ENCODE data around the gene PLD4.

PLD4 gene

DNA sequence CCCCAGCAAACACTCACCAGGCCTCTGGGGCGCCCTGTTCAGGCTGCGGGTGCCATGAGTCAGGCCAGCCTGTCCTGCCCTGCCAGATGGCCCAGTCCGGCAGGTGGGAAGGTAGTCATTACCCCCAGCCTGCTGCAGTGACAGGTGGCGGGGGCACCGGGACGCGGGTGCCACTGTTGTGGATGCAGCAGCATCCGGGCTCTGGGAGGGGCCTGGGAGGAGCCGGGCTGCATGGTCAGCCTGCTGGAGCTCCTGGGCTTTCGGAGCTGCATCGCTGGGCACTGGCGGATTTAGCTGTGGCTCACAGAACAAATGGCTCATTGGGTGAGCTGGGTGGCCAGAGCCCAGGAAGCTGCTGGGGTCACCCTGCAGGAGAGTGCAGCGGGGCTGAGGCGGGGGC lies 46.1 kb upstream of the PLD4 start:
- H3K36me3 ChIP-seq (ENCODE audit: insufficient read depth, low read length): no peaks in the 10 kb centered on the region
- TF ChIP-seq EZH2 (IDR thresholded peaks at IDR 0.05; ENCODE audit: borderline replicate concordance, low read length): no peak
- TF ChIP-seq, protein P1, sequence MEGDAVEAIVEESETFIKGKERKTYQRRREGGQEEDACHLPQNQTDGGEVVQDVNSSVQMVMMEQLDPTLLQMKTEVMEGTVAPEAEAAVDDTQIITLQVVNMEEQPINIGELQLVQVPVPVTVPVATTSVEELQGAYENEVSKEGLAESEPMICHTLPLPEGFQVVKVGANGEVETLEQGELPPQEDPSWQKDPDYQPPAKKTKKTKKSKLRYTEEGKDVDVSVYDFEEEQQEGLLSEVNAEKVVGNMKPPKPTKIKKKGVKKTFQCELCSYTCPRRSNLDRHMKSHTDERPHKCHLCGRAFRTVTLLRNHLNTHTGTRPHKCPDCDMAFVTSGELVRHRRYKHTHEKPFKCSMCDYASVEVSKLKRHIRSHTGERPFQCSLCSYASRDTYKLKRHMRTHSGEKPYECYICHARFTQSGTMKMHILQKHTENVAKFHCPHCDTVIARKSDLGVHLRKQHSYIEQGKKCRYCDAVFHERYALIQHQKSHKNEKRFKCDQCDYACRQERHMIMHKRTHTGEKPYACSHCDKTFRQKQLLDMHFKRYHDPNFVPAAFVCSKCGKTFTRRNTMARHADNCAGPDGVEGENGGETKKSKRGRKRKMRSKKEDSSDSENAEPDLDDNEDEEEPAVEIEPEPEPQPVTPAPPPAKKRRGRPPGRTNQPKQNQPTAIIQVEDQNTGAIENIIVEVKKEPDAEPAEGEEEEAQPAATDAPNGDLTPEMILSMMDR (IDR thresholded peaks at IDR 0.05; ENCODE audit: low read length): no peak
- no peaks in the 10 kb centered on the region for H3K9me3 ChIP-seq (ENCODE audit: low read length)
- H3K9me2 ChIP-seq (ENCODE audit: low read depth, low read length): no peaks in the 10 kb centered on the region
- H3K9ac ChIP-seq (ENCODE audit: low read length): no peak overlapping the region
- no peaks in the 10 kb centered on the region for H4K20me1 ChIP-seq (ENCODE audit: insufficient read depth, low read length)
- H2AFZ ChIP-seq (ENCODE audit: low read length): no peak overlapping the region
- H3K27me3 ChIP-seq (ENCODE audit: insufficient read depth, low read length): 0 out of 2 replicates have a peak, but pooled peaks cover 5% of the 10 kb centered on the region
- H3K79me2 ChIP-seq (ENCODE audit: insufficient read depth, low read length): no peaks in the 10 kb centered on the region
- H3K4me1 ChIP-seq (ENCODE audit: insufficient read depth, low read length, severe bottlenecking): no peaks in the 10 kb centered on the region
- no peaks in the 10 kb centered on the region for H3F3A ChIP-seq (ENCODE audit: insufficient read depth, low read length)
- H3K27ac ChIP-seq (ENCODE audit: low read depth, low read length, poor library complexity, severe bottlenecking): no peak overlapping the region
- H3K4me3 ChIP-seq (ENCODE audit: low read depth, low read length, poor library complexity, severe bottlenecking): no peak overlapping the region
- no peak overlapping the region for H3K4me2 ChIP-seq (ENCODE audit: low read length)

DNA sequence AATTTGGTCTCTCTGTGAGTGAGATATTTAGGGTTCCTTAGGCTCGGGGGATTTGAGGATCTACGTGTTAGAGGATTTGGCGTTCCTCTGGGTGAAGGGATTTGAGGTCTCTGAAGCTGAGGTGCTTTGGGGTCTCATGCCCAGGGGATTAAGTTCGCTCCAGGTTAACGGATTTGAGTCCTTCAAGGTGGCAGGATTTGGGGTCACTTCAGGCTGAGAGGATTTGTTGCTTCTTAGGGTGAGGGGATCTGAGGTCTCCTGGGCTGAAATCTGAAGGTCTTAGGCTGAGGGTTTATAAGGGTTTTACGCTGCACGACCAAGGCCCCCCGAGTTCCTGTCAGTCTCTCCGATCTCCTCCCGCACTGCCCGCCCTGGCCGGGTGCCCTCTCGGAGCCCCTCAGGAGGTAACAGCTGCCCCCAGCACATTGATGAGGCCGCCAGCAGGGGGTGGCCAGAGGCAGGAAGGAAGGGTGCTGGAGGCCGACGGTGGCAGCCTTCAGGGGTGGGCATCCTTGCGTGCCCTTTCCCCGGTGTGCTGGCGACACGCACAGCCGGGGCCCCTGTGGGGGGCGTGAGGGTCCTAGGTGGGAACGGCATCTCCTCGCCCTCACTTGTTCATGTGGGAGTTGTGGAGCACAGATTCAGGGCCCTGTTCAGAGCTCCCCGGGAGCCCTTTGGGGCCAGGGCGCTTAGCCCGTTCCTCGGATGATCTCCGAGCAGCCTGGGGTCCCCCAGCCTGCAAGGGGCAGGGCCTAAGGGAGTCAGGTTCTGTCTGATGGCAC lies 45.3 kb upstream of the PLD4 start:
- Histone ChIP-seq H3K4me3 (ENCODE audit: low read depth, low read length, poor library complexity, severe bottlenecking) (no peak overlapping the region), H2AFZ (ENCODE audit: low read length) (no peak overlapping the region), H4K20me1 (ENCODE audit: insufficient read depth, low read length) (no peaks in the 10 kb centered on the region), H3K9me3 (ENCODE audit: low read length) (no peaks in the 10 kb centered on the region), H3K27ac (ENCODE audit: low read depth, low read length, poor library complexity, severe bottlenecking) (no peak overlapping the region), H3K4me2 (ENCODE audit: low read length) (no peak overlapping the region), H3K9ac (ENCODE audit: low read length) (no peak overlapping the region), H3K4me1 (ENCODE audit: insufficient read depth, low read length, severe bottlenecking) (no peaks in the 10 kb centered on the region), H3K79me2 (ENCODE audit: insufficient read depth, low read length) (no peaks in the 10 kb centered on the region), H3K36me3 (ENCODE audit: insufficient read depth, low read length) (no peaks in the 10 kb centered on the region), H3K9me2 (ENCODE audit: low read depth, low read length) (no peaks in the 10 kb centered on the region), H3K27me3 (ENCODE audit: insufficient read depth, low read length) (0 out of 2 replicates have a peak, but pooled peaks cover 5% of the 10 kb centered on the region), H3F3A (ENCODE audit: insufficient read depth, low read length) (no peaks in the 10 kb centered on the region)
- TF ChIP-seq, protein P1 (IDR thresholded peaks at IDR 0.05; ENCODE audit: low read length): no peak
- no peak for TF ChIP-seq EZH2 (IDR thresholded peaks at IDR 0.05; ENCODE audit: borderline replicate concordance, low read length)

DNA sequence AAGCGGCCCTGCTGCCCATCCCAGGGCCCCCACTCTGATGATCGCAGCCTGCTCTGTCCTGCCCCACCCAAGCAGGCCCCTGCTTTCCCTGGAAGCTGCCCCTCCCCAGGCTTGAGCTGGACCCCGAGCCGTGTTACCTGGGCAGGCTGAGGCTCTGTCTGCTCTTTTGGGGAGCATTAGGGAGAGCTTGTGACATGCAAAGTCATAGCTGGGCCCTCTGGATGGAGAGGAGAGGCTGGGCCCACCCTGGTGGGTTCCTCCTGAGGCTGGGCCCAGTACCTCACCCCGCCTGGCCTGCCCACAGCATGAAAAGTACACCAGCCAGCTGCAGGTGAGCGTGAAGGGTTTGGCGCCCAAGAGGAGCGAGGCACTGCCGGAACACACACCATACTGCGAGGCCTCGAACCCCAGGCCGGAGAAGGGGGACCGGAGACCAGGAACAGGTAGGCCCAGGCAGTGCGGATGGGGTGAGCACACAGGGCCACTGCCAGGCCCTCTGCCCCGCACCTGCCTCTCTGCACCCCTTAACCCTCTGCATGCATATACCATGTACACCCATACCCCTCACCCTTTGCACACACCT lies 44.6 kb upstream of the PLD4 start:
- no peaks in the 10 kb centered on the region for H3K9me3 ChIP-seq (ENCODE audit: low read length)
- H2AFZ ChIP-seq (ENCODE audit: low read length): no peak overlapping the region
- TF ChIP-seq, protein P1 (IDR thresholded peaks at IDR 0.05; ENCODE audit: low read length): no peak
- TF ChIP-seq EZH2 (IDR thresholded peaks at IDR 0.05; ENCODE audit: borderline replicate concordance, low read length): no peak
- no peak overlapping the region for H3K27ac ChIP-seq (ENCODE audit: low read depth, low read length, poor library complexity, severe bottlenecking)
- 0 out of 2 replicates have a peak, but pooled peaks cover 7% of the 10 kb centered on the region for H3K27me3 ChIP-seq (ENCODE audit: insufficient read depth, low read length)
- no peaks in the 10 kb centered on the region for H3K79me2 ChIP-seq (ENCODE audit: insufficient read depth, low read length)
- H3K4me3 ChIP-seq (ENCODE audit: low read depth, low read length, poor library complexity, severe bottlenecking): no peak overlapping the region
- H3K9ac ChIP-seq (ENCODE audit: low read length): no peak overlapping the region
- no peaks in the 10 kb centered on the region for H3K9me2 ChIP-seq (ENCODE audit: low read depth, low read length)
- no peaks in the 10 kb centered on the region for H4K20me1 ChIP-seq (ENCODE audit: insufficient read depth, low read length)
- H3K4me2 ChIP-seq (ENCODE audit: low read length): no peak overlapping the region
- no peaks in the 10 kb centered on the region for H3F3A ChIP-seq (ENCODE audit: insufficient read depth, low read length)
- H3K4me1 ChIP-seq (ENCODE audit: insufficient read depth, low read length, severe bottlenecking): no peaks in the 10 kb centered on the region
- H3K36me3 ChIP-seq (ENCODE audit: insufficient read depth, low read length): no peaks in the 10 kb centered on the region

Measured in OCI-LY1 (cell line).